Sigmoid colon (tissue), 7 donors: ENCODE data around the gene ETHE1. TPM values are rescaled to one million over a fixed set of nuclear protein-coding genes. Genes with fewer than 3 reads are reported as not detected.

Experiments used
- DNase-seq: peaks from one replicate; pipeline ENCODE4 v3.0.0-alpha.2; 2019
- H3K27ac ChIP-seq, 4 donors: fragments of 200-600 bp; sonication (generic); one replicate each; pipeline ENCODE4 v1.5.1; 2016 to 2019; ENCODE audit warnings: mild to moderate bottlenecking in 1 of 4
- H3K27me3 ChIP-seq, 3 donors: fragments of 200-600 bp; sonication (generic); one replicate each; pipeline ENCODE4 v1.5.1; 2019; ENCODE audit warnings: mild to moderate bottlenecking in 1 of 3
- H3K36me3 ChIP-seq, 4 donors: fragments of 200-600 bp; sonication (generic); one replicate each; pipeline ENCODE4 v1.5.1; 2016 to 2019
- H3K4me1 ChIP-seq, 4 donors: fragments of 200-600 bp; sonication (generic); one replicate each; pipeline ENCODE4 v1.5.1; 2017 to 2019
- H3K4me3 ChIP-seq, 4 donors: fragments of 200-600 bp; sonication (generic); one replicate each; pipeline ENCODE4 v1.5.1; 2017 to 2019; ENCODE audit warnings: mild to moderate bottlenecking in 2 of 4, moderate library complexity in 1 of 4
- H3K9me3 ChIP-seq, 4 donors: fragments of 200-600 bp in 3 of 4; sonication (generic) in 3 of 4; one replicate each; pipeline versions ENCODE4 v1.5.1 to v1.6.1; 2013 to 2019
- CTCF ChIP-seq, 4 experiments: fragments of 450-650 bp in 3 of 4; fragments of 200-600 bp in 1 of 4; IDR thresholded peaks; one replicate each; pipeline ENCODE4 v1.5.1; 2016 to 2019; ENCODE audit warnings: antibody characterized with exemption in 4 of 4, mild to moderate bottlenecking in 3 of 4, moderate library complexity in 2 of 4
- EP300 ChIP-seq, 4 donors: sonication (generic); formaldehyde crosslinking; IDR thresholded peaks; one replicate each; pipeline ENCODE4 v1.6.1; 2017; ENCODE audit warnings: antibody characterized with exemption in 4 of 4
- POLR2A ChIP-seq, 2 donors: fragments of 450-650 bp; IDR thresholded peaks; one replicate each; pipeline ENCODE4 v1.6.1; 2016; ENCODE audit warnings: antibody characterized with exemption in 2 of 2, mild to moderate bottlenecking in 2 of 2, moderate library complexity in 2 of 2
- POLR2AphosphoS5 ChIP-seq, 4 donors: sonication (generic); formaldehyde crosslinking; IDR thresholded peaks; one replicate each; pipeline ENCODE4 v1.6.1; 2017; ENCODE audit warnings: antibody characterized with exemption in 4 of 4
- WGBS, 2 donors: extraction: QIAGEN DNeasy Blood & Tissue Kit; methylation state at CpG; one replicate each; pipeline ENCODE4 v1.1.7; 2013; 5-methylcytosine and 5-hydroxymethylcytosine counted together
- intact Hi-C: fragments of 100-400 bp; cut with DNase I; formaldehyde crosslinking; loops from one replicate; pipeline ENCODE4 v1.15.1; 2023
- polyA plus RNA-seq, 3 donors: library from polyadenylated mRNA; stranded (reverse); fragments of 200-250 nt; gene quantifications; one replicate each; pipeline ENCODE4 v1.2.3, GENCODE V29; 2013
- total RNA-seq, 4 donors: library from RNA; depleted of rRNA; stranded (reverse); fragments of >200 nt; gene quantifications; one replicate each; pipeline ENCODE4 v1.1.0, GENCODE V29; 2016
- donor health status: healthy with polysubstance abuse.
- donor health status: Bipolar disorder and iron deficiency.
- donor health status: healthy.

ETHE1 gene
- total and polyA plus RNA-seq, 7 donors = 40.7 to 575 (median 57.9) TPM

- Histone ChIP-seq H3K4me3 (no peak overlapping the region), H3K27me3 (no peaks in the 10 kb centered on the region), H3K4me1 (no peaks in the 10 kb centered on the region), H3K9me3 (peaks cover 0 to 7% (median 0%) of the 10 kb centered on the region in 4 donors), H3K27ac (no peak overlapping the region), H3K36me3 (peaks cover 0 to 83% (median 41%) of the 10 kb centered on the region in 4 donors)
- 96% methylated on average over 5 of the region's 5 CpGs for WGBS, 2 donors
- TF ChIP-seq CTCF (IDR thresholded peaks at IDR 0.05) = no peak
- TF ChIP-seq POLR2A (IDR thresholded peaks at IDR 0.05) = no peak
- no peak for TF ChIP-seq POLR2AphosphoS5 (IDR thresholded peaks at IDR 0.05)
- no peak for TF ChIP-seq EP300 (IDR thresholded peaks at IDR 0.05)
- DNase-seq = no peak
- intact Hi-C loops = no loop called here
These were observed 15.1 kb upstream of the ETHE1 start for GRCh38 chr19:43541920-43542650.

- Histone ChIP-seq H3K4me1 (peaks cover 0 to 6% (median 5%) of the 10 kb centered on the region in 4 donors), H3K27me3 (no peaks in the 10 kb centered on the region), H3K4me3 (no peak overlapping the region), H3K36me3 (peaks cover 0 to 76% (median 39%) of the 10 kb centered on the region in 4 donors), H3K27ac (no peak overlapping the region), H3K9me3 (peaks cover 0 to 7% (median 0%) of the 10 kb centered on the region in 4 donors)
- no peak for TF ChIP-seq CTCF (IDR thresholded peaks at IDR 0.05)
- no peak for TF ChIP-seq EP300 (IDR thresholded peaks at IDR 0.05)
- TF ChIP-seq POLR2AphosphoS5 (IDR thresholded peaks at IDR 0.05) = no peak
- TF ChIP-seq POLR2A (IDR thresholded peaks at IDR 0.05) = no peak
- 95 to 96% methylated on average over 3 of the region's 3 CpGs for WGBS, 2 donors
- intact Hi-C loops = no loop called here
- DNase-seq = no peak
These were observed 13.4 kb upstream of the ETHE1 start for GRCh38 chr19:43540381-43540780.

- no peak for TF ChIP-seq CTCF (IDR thresholded peaks at IDR 0.05)
- no peak for TF ChIP-seq POLR2A (IDR thresholded peaks at IDR 0.05)
- TF ChIP-seq POLR2AphosphoS5 (IDR thresholded peaks at IDR 0.05) = no peak
- TF ChIP-seq EP300 (IDR thresholded peaks at IDR 0.05) = no peak
- H3K27ac ChIP-seq = no peak overlapping the region
- no peaks in the 10 kb centered on the region for H3K27me3 ChIP-seq
- peaks cover 0 to 7% (median 0%) of the 10 kb centered on the region in 4 donors for H3K9me3 ChIP-seq
- peaks cover 0 to 19% (median 18%) of the 10 kb centered on the region in 4 donors for H3K4me1 ChIP-seq
- H3K4me3 ChIP-seq = no peak overlapping the region
- DNase-seq = no peak
- H3K36me3 ChIP-seq = peaks cover 0 to 61% (median 30%) of the 10 kb centered on the region in 4 donors
- intact Hi-C loops = loop anchor here (5.0 kb wide), 1 partner anchor 33 kb away; no protein-coding TSS in a partner anchor
These were observed 11.9 kb upstream of the ETHE1 start for GRCh38 chr19:43538922-43539321.

GRCh38 chr19:43534816-43535761 lies 8.1 kb upstream of the ETHE1 start:
- H3K36me3 ChIP-seq = peaks cover 0 to 24% (median 15%) of the 10 kb centered on the region in 4 donors
- peak; percentile 87 for DNase-seq
- H3K27ac ChIP-seq = peak overlapping the region; percentile 93 to 98 (median 96)
- H3K4me3 ChIP-seq = peak overlapping the region in 3 of 4 donors; percentile 52 to 66 (median 60)
- TF ChIP-seq POLR2AphosphoS5 (IDR thresholded peaks at IDR 0.05) (peak in 3 of 4 donors; percentile 15 to 40 (median 35)), CTCF (IDR thresholded peaks at IDR 0.05) (peak in 3 of 4 experiments; percentile 52 to 68 (median 62)), POLR2A (IDR thresholded peaks at IDR 0.05) (no peak), EP300 (IDR thresholded peaks at IDR 0.05) (no peak)
- 72 to 82% methylated on average over 62 of the region's 62 CpGs for WGBS, 2 donors
- H3K27me3 ChIP-seq = no peaks in the 10 kb centered on the region
- peaks cover 0 to 34% (median 29%) of the 10 kb centered on the region in 4 donors for H3K4me1 ChIP-seq
- intact Hi-C loops = loop anchor here (1.0 to 5.0 kb wide), 4 partner anchors 37 to 132 kb away; partner anchors contain the start of genes IRGQ and ZNF576
- peaks cover 0 to 7% (median 0%) of the 10 kb centered on the region in 4 donors for H3K9me3 ChIP-seq
